ENCODE measurements around the gene FADS3. TPM values are rescaled to one million over a fixed set of nuclear protein-coding genes. Genes with fewer than 3 reads are reported as not detected.

FADS3 gene
- polyA plus RNA-seq, 4 donors, result 5.3 to 17.9 (median 6.0) TPM

DNA sequence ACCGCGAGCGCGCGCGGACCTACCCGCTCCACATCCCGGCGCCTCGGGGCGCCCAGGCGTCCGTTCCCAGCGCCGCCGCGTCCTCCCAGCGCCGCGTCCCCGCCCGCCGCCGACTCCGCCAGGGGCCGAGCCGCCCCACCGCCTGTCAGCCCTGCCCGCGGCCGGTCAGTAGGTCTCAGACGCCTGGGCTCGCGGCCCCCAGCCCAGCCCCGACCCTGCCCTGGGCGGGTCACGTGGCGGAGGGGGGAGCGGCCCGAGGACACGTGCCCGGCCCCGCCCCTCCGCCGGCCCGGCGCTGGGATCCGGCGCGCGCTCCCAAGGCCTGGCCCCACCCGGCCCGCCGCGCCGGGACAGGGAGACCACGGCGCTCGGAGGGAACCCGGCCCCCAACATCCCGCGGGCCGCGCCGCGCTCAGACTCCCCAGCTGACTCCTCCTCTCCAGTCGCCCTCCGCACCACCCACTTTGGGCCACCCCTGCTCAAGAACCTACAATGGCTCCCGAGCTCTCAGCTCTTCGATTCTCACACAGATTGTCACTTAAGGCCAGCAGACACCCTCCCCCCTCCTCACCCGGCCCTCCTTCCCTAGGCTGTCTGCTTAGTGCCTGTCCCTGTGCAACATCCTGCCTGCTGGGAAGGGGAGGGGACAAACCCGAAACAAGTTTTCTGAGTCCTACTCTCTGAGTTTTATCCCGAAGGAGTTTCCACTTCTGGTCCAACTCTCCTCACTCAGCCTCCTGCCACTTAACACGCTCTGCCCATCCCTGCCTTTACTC, 26.2 kb upstream of the FADS3 start, which contains the start of gene RAB3IL1:
TSS of gene RAB3IL1 (minus strand) at position 233 of the 776 bp plus-strand sequence. CDS start at position 34, 199 bp downstream.
- Histone ChIP-seq H3K9me3 (ENCODE audit: control insufficient read depth in 2 of 2, insufficient read depth in 1 of 2, low read depth in 1 of 2, low read length in 1 of 2) (no peaks in the 10 kb centered on the region), H3K4me3 (ENCODE audit: low read depth in 1 of 3, low read length in 3 of 3) (peak within 1 kb of the TSS in 2 of 3 donors; percentile 53 to 55), H3K27ac (ENCODE audit: low read depth in 1 of 3, low read length in 2 of 3) (peak within 1 kb of the TSS in 2 of 3 donors; percentile 14 to 65), H3K36me3 (ENCODE audit: control insufficient read depth in 3 of 3, insufficient read depth in 2 of 3, low read depth in 1 of 3, low read length in 3 of 3) (peaks cover 0 to 4% (median 0%) of the 10 kb centered on the region in 3 donors), H3K4me1 (ENCODE audit: control insufficient read depth in 3 of 3, insufficient read depth in 2 of 3, low read depth in 1 of 3, low read length in 2 of 3) (peaks cover 0 to 42% (median 0%) of the 10 kb centered on the region in 3 donors), H3K27me3 (ENCODE audit: control insufficient read depth in 3 of 3, insufficient read depth in 3 of 3, low read length in 3 of 3) (peaks cover 0 to 26% (median 0%) of the 10 kb centered on the region in 3 donors)
- peak; percentile 29 to 82 for DNase-seq
- no peak for FAIRE-seq
- 2 to 8% (median 5%) methylated on average over 19 to 74 of the region's 74 CpGs for WGBS, 3 donors

DNA sequence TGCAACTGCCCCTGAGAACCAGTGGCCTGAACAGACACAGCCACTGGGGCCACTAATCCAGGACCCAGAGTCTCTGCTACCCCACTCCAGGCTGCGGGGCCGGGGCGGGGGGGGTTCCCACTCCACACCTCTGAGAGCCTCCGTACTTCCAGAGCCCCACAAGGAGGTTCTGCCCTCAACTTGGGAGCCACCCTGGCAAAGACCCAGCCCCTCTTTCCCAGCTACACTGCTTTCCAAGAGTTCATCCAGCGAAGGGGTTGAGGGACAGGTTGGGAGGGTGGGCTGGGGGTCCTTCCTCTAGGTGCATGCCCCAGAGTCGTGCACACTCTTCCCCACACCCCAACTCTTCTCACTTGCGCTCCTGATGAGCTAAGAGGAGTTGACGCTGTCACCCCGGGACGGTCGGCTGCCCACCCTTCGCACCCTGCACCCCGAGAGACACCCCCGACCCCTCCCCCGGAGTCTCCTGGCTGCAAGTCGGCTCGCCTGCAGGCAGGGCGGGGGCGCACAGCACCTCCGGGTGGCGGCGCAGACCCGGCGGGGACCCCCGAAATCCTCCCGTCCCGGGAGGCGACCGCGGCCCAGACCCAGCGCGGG, 25.5 kb upstream of the FADS3 start:
- Histone ChIP-seq H3K4me1 (ENCODE audit: control insufficient read depth in 3 of 3, insufficient read depth in 2 of 3, low read depth in 1 of 3, low read length in 2 of 3) (peaks cover 0 to 39% (median 0%) of the 10 kb centered on the region in 3 donors), H3K27ac (ENCODE audit: low read depth in 1 of 3, low read length in 2 of 3) (no peak overlapping the region), H3K36me3 (ENCODE audit: control insufficient read depth in 3 of 3, insufficient read depth in 2 of 3, low read depth in 1 of 3, low read length in 3 of 3) (peaks cover 0 to 8% (median 0%) of the 10 kb centered on the region in 3 donors), H3K9me3 (ENCODE audit: control insufficient read depth in 2 of 2, insufficient read depth in 1 of 2, low read depth in 1 of 2, low read length in 1 of 2) (no peaks in the 10 kb centered on the region), H3K4me3 (ENCODE audit: low read depth in 1 of 3, low read length in 3 of 3) (peak overlapping the region in 2 of 3 donors; percentile 53 to 54), H3K27me3 (ENCODE audit: control insufficient read depth in 3 of 3, insufficient read depth in 3 of 3, low read length in 3 of 3) (peaks cover 0 to 26% (median 0%) of the 10 kb centered on the region in 3 donors)
- no peak for FAIRE-seq
- no peak for DNase-seq
- 7 to 10% (median 7%) methylated on average over 23 to 32 of the region's 32 CpGs for WGBS, 3 donors

DNA sequence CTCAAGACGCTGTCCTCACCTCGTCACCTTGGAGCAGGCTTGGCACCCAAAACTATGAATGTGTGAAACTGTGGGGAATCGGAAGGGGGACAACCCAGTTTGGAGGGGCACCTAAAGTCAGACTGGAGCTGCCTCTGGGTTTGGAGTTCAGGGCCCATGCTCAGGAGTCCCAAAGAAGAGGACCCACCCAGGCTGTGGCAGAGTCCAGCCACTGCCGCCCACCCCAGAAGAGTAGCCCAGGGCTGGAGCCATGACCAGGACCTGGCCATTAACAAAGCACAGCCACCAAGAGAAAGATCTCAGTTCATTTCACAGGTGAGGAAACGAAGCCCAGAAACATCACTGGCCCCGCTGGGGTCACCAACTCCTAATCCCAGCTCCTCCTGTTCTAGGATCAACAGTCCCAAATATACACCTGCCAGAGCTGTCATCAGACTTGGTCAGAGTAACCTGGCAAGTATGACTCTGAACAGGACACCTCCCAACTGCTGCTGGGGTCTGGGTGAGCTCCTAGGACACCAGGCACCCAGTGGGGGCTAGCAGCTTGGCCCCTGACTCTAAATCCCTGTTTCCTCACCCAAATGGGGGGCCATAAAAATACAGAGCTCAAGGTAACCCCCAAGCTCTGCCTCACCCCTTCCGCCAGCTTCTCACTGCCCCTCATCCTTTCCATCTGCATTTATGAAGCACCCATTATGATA, 23.3 kb upstream of the FADS3 start:
- Histone ChIP-seq H3K4me3 (ENCODE audit: low read depth in 1 of 3, low read length in 3 of 3) (no peak overlapping the region), H3K4me1 (ENCODE audit: control insufficient read depth in 3 of 3, insufficient read depth in 2 of 3, low read depth in 1 of 3, low read length in 2 of 3) (peaks cover 0 to 21% (median 0%) of the 10 kb centered on the region in 3 donors), H3K36me3 (ENCODE audit: control insufficient read depth in 3 of 3, insufficient read depth in 2 of 3, low read depth in 1 of 3, low read length in 3 of 3) (peaks cover 0 to 16% (median 0%) of the 10 kb centered on the region in 3 donors), H3K27me3 (ENCODE audit: control insufficient read depth in 3 of 3, insufficient read depth in 3 of 3, low read length in 3 of 3) (peaks cover 0 to 26% (median 0%) of the 10 kb centered on the region in 3 donors), H3K27ac (ENCODE audit: low read depth in 1 of 3, low read length in 2 of 3) (no peak overlapping the region), H3K9me3 (ENCODE audit: control insufficient read depth in 2 of 2, insufficient read depth in 1 of 2, low read depth in 1 of 2, low read length in 1 of 2) (no peaks in the 10 kb centered on the region)
- FAIRE-seq (no peak), DNase-seq (no peak)
- WGBS, 3 donors, result 79 to 84% (median 83%) methylated on average over 7 of the region's 7 CpGs

DNA sequence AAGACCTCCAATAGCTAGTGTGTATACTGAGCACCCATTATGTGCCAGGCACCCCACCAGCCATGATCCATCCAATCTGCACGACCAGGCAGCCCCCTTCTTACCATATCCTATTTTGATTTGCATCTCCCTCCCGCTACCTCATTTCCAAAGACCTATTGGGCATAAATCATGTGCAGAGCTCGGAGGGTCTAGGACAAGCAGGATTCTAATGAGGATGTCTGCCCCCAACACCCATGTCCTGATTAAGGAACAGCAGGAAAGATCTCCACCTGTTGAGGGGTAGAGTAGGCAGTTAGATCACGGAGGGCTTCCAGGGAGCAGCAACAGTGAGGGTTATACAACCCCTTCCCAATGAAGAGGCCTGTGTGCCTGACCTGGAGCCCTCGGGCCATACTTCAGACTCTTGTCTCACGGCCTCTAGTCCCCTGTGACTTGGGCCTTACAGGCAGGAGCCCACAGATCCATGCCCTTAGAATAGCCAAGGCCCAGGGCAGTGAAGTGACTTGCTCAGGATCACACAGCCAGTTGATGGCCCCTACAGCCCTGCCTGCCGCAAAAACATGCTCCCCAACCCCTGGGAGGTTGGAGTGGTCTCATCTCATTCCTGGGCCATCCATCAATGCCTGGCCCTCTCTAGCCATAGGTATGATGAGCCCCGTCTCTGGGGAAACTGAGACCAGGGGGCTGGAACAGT, 22.5 kb upstream of the FADS3 start:
- Histone ChIP-seq H3K9me3 (ENCODE audit: control insufficient read depth in 2 of 2, insufficient read depth in 1 of 2, low read depth in 1 of 2, low read length in 1 of 2) (no peaks in the 10 kb centered on the region), H3K4me3 (ENCODE audit: low read depth in 1 of 3, low read length in 3 of 3) (no peak overlapping the region), H3K27me3 (ENCODE audit: control insufficient read depth in 3 of 3, insufficient read depth in 3 of 3, low read length in 3 of 3) (peaks cover 0 to 20% (median 0%) of the 10 kb centered on the region in 3 donors), H3K27ac (ENCODE audit: low read depth in 1 of 3, low read length in 2 of 3) (no peak overlapping the region), H3K4me1 (ENCODE audit: control insufficient read depth in 3 of 3, insufficient read depth in 2 of 3, low read depth in 1 of 3, low read length in 2 of 3) (peaks cover 0 to 20% (median 0%) of the 10 kb centered on the region in 3 donors), H3K36me3 (ENCODE audit: control insufficient read depth in 3 of 3, insufficient read depth in 2 of 3, low read depth in 1 of 3, low read length in 3 of 3) (peaks cover 0 to 16% (median 0%) of the 10 kb centered on the region in 3 donors)
- FAIRE-seq (no peak), DNase-seq (no peak)
- 78 to 81% (median 81%) methylated on average over 8 of the region's 8 CpGs for WGBS, 3 donors

DNA sequence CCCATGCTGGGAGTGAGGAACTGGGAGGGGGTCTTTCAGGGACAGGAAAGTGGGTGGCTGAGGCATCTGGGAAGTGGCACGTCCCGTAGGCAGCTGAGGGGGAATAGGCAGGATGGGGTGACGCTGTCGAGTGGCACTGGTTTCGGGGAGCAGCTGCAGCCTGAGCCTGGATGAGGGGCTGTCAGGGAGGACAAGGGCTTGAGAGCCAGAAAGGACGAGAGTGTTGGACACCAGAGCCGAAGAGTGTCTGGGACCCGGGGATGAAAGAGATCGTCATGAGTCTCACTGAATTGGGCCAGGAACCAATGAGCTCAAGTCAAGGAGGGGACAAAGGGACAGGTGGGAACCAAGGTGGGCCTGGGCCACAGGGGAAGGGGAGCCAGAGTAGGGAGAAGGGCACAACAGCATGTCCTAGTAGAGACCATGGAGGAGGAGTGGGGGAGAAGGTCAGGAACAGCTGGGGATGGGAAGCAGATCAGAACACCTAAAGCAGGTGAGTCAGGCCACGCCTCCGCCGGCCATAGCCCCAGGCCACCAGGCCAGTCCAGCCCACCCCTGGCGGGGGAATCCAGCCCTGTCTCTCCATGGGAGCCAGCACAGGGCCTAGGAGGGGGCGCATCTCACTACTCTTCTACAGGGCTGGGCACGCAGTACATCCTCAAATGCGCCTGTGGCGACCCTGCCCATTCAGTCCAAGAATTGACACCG, 21.8 kb upstream of the FADS3 start:
- FAIRE-seq (no peak), DNase-seq (no peak)
- no peaks in the 10 kb centered on the region for H3K9me3 ChIP-seq (ENCODE audit: control insufficient read depth in 2 of 2, insufficient read depth in 1 of 2, low read depth in 1 of 2, low read length in 1 of 2)
- peaks cover 0 to 19% (median 0%) of the 10 kb centered on the region in 3 donors for H3K4me1 ChIP-seq (ENCODE audit: control insufficient read depth in 3 of 3, insufficient read depth in 2 of 3, low read depth in 1 of 3, low read length in 2 of 3)
- peaks cover 0 to 14% (median 0%) of the 10 kb centered on the region in 3 donors for H3K27me3 ChIP-seq (ENCODE audit: control insufficient read depth in 3 of 3, insufficient read depth in 3 of 3, low read length in 3 of 3)
- peaks cover 0 to 19% (median 0%) of the 10 kb centered on the region in 3 donors for H3K36me3 ChIP-seq (ENCODE audit: control insufficient read depth in 3 of 3, insufficient read depth in 2 of 3, low read depth in 1 of 3, low read length in 3 of 3)
- no peak overlapping the region for H3K4me3 ChIP-seq (ENCODE audit: low read depth in 1 of 3, low read length in 3 of 3)
- H3K27ac ChIP-seq (ENCODE audit: low read depth in 1 of 3, low read length in 2 of 3), result no peak overlapping the region
- WGBS, 3 donors, result 79 to 85% (median 84%) methylated on average over 16 to 18 of the region's 18 CpGs

DNA sequence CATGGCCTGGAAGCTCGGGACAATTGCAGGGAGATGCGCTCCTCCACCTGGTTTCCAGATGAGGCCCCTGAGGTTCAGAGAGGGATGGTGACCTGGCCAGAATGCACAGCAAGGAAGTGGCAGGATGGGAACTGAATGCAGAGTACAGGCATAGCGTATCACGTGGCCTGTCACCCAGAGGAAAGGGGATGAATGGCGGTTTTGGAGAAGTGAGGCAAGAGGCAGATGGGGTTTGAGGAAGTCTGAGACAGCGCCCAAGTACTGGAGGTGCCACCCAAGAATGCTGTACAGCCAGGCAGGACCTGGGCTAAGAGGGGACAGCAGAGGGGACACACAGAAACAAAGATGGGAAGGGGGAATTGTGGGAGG, 21.2 kb upstream of the FADS3 start:
- Histone ChIP-seq H3K27ac (ENCODE audit: low read depth in 1 of 3, low read length in 2 of 3) (no peak overlapping the region), H3K9me3 (ENCODE audit: control insufficient read depth in 2 of 2, insufficient read depth in 1 of 2, low read depth in 1 of 2, low read length in 1 of 2) (no peaks in the 10 kb centered on the region), H3K4me1 (ENCODE audit: control insufficient read depth in 3 of 3, insufficient read depth in 2 of 3, low read depth in 1 of 3, low read length in 2 of 3) (peaks cover 0 to 13% (median 0%) of the 10 kb centered on the region in 3 donors), H3K36me3 (ENCODE audit: control insufficient read depth in 3 of 3, insufficient read depth in 2 of 3, low read depth in 1 of 3, low read length in 3 of 3) (peaks cover 0 to 25% (median 0%) of the 10 kb centered on the region in 3 donors), H3K4me3 (ENCODE audit: low read depth in 1 of 3, low read length in 3 of 3) (no peak overlapping the region), H3K27me3 (ENCODE audit: control insufficient read depth in 3 of 3, insufficient read depth in 3 of 3, low read length in 3 of 3) (peaks cover 0 to 9% (median 0%) of the 10 kb centered on the region in 3 donors)
- WGBS, 3 donors, result 76 to 79% (median 76%) methylated on average over 6 of the region's 6 CpGs
- no peak for DNase-seq
- no peak for FAIRE-seq

DNA sequence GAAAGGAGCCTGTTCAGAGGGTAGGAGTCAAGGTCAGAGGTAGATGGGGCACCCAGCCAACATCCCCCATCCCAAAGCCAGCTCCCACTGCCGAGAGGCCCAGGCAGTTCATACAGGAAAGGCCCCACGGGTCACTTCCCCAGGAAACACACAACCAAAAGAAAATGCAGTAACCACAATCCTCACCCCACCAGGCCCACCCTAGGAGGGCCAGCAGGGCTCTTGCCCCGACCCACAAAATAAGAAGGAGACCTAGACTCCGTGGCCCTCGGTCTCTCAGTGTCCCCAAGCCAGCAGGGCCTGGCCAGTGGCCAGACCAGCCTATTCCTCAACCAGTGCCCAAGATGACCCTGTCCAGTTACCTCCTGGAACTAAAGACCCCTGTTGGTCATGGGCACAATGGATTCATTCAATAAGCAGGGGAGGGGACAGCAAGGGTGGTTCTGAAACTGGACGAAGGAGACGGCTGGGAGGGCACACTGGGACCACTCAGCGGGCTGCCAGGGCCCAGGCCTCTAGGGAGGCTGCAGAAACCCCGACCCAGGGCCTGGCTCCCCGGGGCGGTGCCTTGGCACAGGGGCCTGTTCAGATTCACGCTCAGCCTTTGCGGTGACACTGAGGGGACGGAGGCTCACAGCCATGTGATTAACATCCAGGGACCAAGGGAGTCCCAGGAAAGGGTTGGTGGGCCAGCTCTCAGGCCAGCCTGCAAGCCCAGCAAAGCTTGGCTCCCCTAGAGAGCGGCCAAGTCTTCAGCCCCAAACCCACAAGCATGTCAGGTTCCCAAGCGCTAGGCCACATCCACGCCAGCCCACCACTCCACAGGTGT, 20.6 kb upstream of the FADS3 start:
- DNase-seq, result no peak
- FAIRE-seq, result no peak
- Histone ChIP-seq H3K27ac (ENCODE audit: low read depth in 1 of 3, low read length in 2 of 3) (no peak overlapping the region), H3K27me3 (ENCODE audit: control insufficient read depth in 3 of 3, insufficient read depth in 3 of 3, low read length in 3 of 3) (peaks cover 0 to 7% (median 0%) of the 10 kb centered on the region in 3 donors), H3K36me3 (ENCODE audit: control insufficient read depth in 3 of 3, insufficient read depth in 2 of 3, low read depth in 1 of 3, low read length in 3 of 3) (peaks cover 0 to 31% (median 0%) of the 10 kb centered on the region in 3 donors), H3K4me1 (ENCODE audit: control insufficient read depth in 3 of 3, insufficient read depth in 2 of 3, low read depth in 1 of 3, low read length in 2 of 3) (peaks cover 0 to 13% (median 0%) of the 10 kb centered on the region in 3 donors), H3K9me3 (ENCODE audit: control insufficient read depth in 2 of 2, insufficient read depth in 1 of 2, low read depth in 1 of 2, low read length in 1 of 2) (no peaks in the 10 kb centered on the region), H3K4me3 (ENCODE audit: low read depth in 1 of 3, low read length in 3 of 3) (no peak overlapping the region)
- 74 to 85% (median 79%) methylated on average over 16 to 17 of the region's 17 CpGs for WGBS, 3 donors
